Endothelial cell of umbilical vein (primary cell): Measurements from ENCODE around the gene DLG5. TPM values are rescaled to one million over a fixed set of nuclear protein-coding genes. Genes with fewer than 3 reads are reported as not detected.

Experiments
- BruUV-seq: library from RNA; stranded (reverse); fragments of 400-500 nt; replicated peaks from 2 replicates; lab custom pipeline; 2021; lab: Mats Ljungman, UMichigan
- CTCF ChIA-PET: fragments of 300-600, 350-600 bp; sonication (Branson Sonifier 250); formaldehyde crosslinking; loops from one replicate; lab custom pipeline; 2021; ENCODE audit warnings: antibody characterized with exemption, inconsistent platforms; lab: Charles Lee
- POLR2A ChIA-PET: fragments of 300-600, 350-600 bp; sonication (Branson Sonifier 250); formaldehyde crosslinking; loops from one replicate; lab custom pipeline; 2021; ENCODE audit warnings: antibody characterized with exemption, inconsistent platforms; lab: Charles Lee
- DNase-seq: peaks from one replicate; pipeline ENCODE4 v3.0.0-alpha.2; 2011; ENCODE audit warnings: low read depth, low spot score
- FAIRE-seq: peaks from 2 replicates; lab custom pipeline; 2011; peaks lifted over from hg19 to GRCh38; lab: Jason Lieb, UNC
- H2AFZ ChIP-seq: 2 replicates; pipeline ENCODE4 v1.6.0; 2012; ENCODE audit warnings: low read depth, low read length, control low read depth, inconsistent platforms
- H3K27ac ChIP-seq: 2 replicates; pipeline ENCODE4 v1.5.1; 2011; ENCODE audit warnings: low read depth, mild to moderate bottlenecking, control low read depth, low read length, moderate library complexity; ENCODE audit not compliant: insufficient read depth
- H3K27me3 ChIP-seq, 2 experiments: 2 replicates each; pipeline versions ENCODE4 v1.6.0 to v1.6.1; 2011; ENCODE audit warnings: low read length in 2 of 2, mixed read lengths in 1 of 2; ENCODE audit not compliant: control insufficient read depth in 2 of 2, insufficient read depth in 2 of 2
- H3K36me3 ChIP-seq, 2 experiments: 2 replicates in 1 of 2; 3 replicates in 1 of 2; pipeline ENCODE4 v1.5.1; 2011; ENCODE audit warnings: low read length in 2 of 2, mild to moderate bottlenecking in 1 of 2, moderate library complexity in 1 of 2; ENCODE audit not compliant: control insufficient read depth in 2 of 2, insufficient read depth in 2 of 2; ENCODE audit errors: extremely low read depth in 1 of 2
- H3K4me1 ChIP-seq: 3 replicates; pipeline ENCODE4 v1.5.1; 2011; ENCODE audit warnings: mild to moderate bottlenecking, low read length; ENCODE audit not compliant: control insufficient read depth, insufficient read depth; ENCODE audit errors: extremely low read depth
- H3K4me2 ChIP-seq: 2 replicates; pipeline ENCODE4 v1.6.1; 2011; ENCODE audit warnings: low read length, control low read depth, mixed read lengths; ENCODE audit not compliant: insufficient read depth
- H3K4me3 ChIP-seq, 3 experiments: fragments of 200-600 bp in 1 of 3; sonication (generic), shearing (Covaris generic) in 1 of 3; replicated peaks in 1 of 3; 2 replicates each; pipeline ENCODE4 v1.5.1; 2011 to 2016; ENCODE audit warnings: control low read depth in 3 of 3, low read length in 3 of 3, mild to moderate bottlenecking in 2 of 3, inconsistent platforms in 1 of 3, low read depth in 1 of 3, moderate library complexity in 1 of 3; ENCODE audit not compliant: insufficient read depth in 1 of 3
- H3K79me2 ChIP-seq: 2 replicates; pipeline ENCODE4 v1.6.0; 2012; ENCODE audit warnings: low read length, inconsistent platforms; ENCODE audit not compliant: control insufficient read depth, insufficient read depth
- H3K9ac ChIP-seq: replicated peaks from 2 replicates; pipeline ENCODE3; 2011; ENCODE audit warnings: low read length, control low read depth; ENCODE audit not compliant: insufficient read depth; ENCODE audit errors: extremely low read depth
- H3K9me1 ChIP-seq: replicated peaks from 3 replicates; pipeline ENCODE4 v1.6.0; 2011; ENCODE audit warnings: mild to moderate bottlenecking, low read length; ENCODE audit not compliant: control insufficient read depth, insufficient read depth; ENCODE audit errors: extremely low read depth
- H3K9me3 ChIP-seq: replicated peaks from 2 replicates; pipeline ENCODE4 v1.5.1; 2012; ENCODE audit warnings: low read length, inconsistent platforms; ENCODE audit not compliant: control insufficient read depth, insufficient read depth
- H4K20me1 ChIP-seq: replicated peaks from 2 replicates; pipeline ENCODE3; 2011; ENCODE audit warnings: mild to moderate bottlenecking, low read length; ENCODE audit not compliant: control insufficient read depth, insufficient read depth; ENCODE audit errors: extremely low read depth
- EZH2 ChIP-seq: IDR thresholded peaks from 2 replicates; pipeline ENCODE4 v1.6.1; 2012; ENCODE audit warnings: borderline replicate concordance, low read depth, mild to moderate bottlenecking, moderate library complexity, low read length, inconsistent platforms; ENCODE audit not compliant: severe bottlenecking
- FOS ChIP-seq: IDR thresholded peaks from 2 replicates; pipeline ENCODE4 v1.6.1; 2011; ENCODE audit warnings: mild to moderate bottlenecking, low read length, moderate library complexity, borderline replicate concordance; ENCODE audit not compliant: insufficient read depth
- GATA2 ChIP-seq: IDR thresholded peaks from 2 replicates; pipeline ENCODE4 v1.7.0; 2011; ENCODE audit warnings: low read depth, mild to moderate bottlenecking, moderate library complexity, mixed read lengths, low read length; ENCODE audit not compliant: insufficient read length, insufficient read depth
- JUN ChIP-seq: IDR thresholded peaks from 2 replicates; pipeline ENCODE4 v1.6.1; 2011; ENCODE audit warnings: borderline replicate concordance, low read depth; ENCODE audit not compliant: insufficient read length, insufficient read depth
- MYC ChIP-seq: IDR thresholded peaks from one replicate; pipeline ENCODE4 v1.6.1; 2011; ENCODE audit warnings: mild to moderate bottlenecking, low read depth, low read length
- POLR2A ChIP-seq: IDR thresholded peaks from 2 replicates; pipeline ENCODE4 v1.6.1; 2012; ENCODE audit warnings: low read depth, mild to moderate bottlenecking, control low read depth, low read length
- POLR2AphosphoS5 ChIP-seq: IDR thresholded peaks from 2 replicates; pipeline ENCODE4 v1.6.1; 2012; ENCODE audit warnings: low read depth, mild to moderate bottlenecking, control low read depth, low read length, moderate library complexity; ENCODE audit not compliant: insufficient read depth
- dilution Hi-C: fragments of 300-500 bp; cut with MboI; formaldehyde crosslinking; loops from one replicate; pipeline ENCODE4 v1.15.0; 2019; ENCODE audit warnings: low sequenced_read_pairs; ENCODE audit not compliant: extremely low pct_ligation_motif_present
- intact Hi-C: fragments of 100-400 bp; cut with micrococcal nuclease; formaldehyde crosslinking; loops from one replicate; pipeline ENCODE4 v1.10.0; 2022
- polyA plus RNA-seq, 4 experiments: library from polyadenylated mRNA; depleted of rRNA in 3 of 4; stranded (reverse) in 3 of 4; unstranded in 1 of 4; fragments of >200 nt; gene quantifications; 2 replicates each; pipeline versions ENCODE4 v1.2.1 to v1.2.3, GENCODE V29; 2011 to 2012; ENCODE audit warnings: missing spikeins in 1 of 4
- total RNA-seq: library from RNA; stranded (reverse); gene quantifications from 2 replicates; pipeline ENCODE4 v1.2.3, GENCODE V29; 2021
- TF ChIP-seq, protein P1 (sequence below), 2 donors: IDR thresholded peaks; 1 replicate in 1 of 2; 2 replicates in 1 of 2; pipeline ENCODE4 v1.5.1; 2011; ENCODE audit warnings: low read length in 2 of 2, mild to moderate bottlenecking in 2 of 2, moderate library complexity in 2 of 2, control low read depth in 1 of 2, inconsistent platforms in 1 of 2, low read depth in 1 of 2; ENCODE audit not compliant: insufficient read depth in 1 of 2; ENCODE audit errors: extremely low read depth in 1 of 2
- TF ChIP-seq, protein P2 (sequence below): IDR thresholded peaks from 2 replicates; pipeline ENCODE4 v1.6.1; 2011; ENCODE audit not compliant: insufficient read depth, insufficient read length

The DLG5 gene
- total and polyA plus RNA-seq, 2 donors (not counting 3 experiments of a cell fraction or from before 2014, with no cell fraction given) = 12.3 to 24.9 TPM

DNA sequence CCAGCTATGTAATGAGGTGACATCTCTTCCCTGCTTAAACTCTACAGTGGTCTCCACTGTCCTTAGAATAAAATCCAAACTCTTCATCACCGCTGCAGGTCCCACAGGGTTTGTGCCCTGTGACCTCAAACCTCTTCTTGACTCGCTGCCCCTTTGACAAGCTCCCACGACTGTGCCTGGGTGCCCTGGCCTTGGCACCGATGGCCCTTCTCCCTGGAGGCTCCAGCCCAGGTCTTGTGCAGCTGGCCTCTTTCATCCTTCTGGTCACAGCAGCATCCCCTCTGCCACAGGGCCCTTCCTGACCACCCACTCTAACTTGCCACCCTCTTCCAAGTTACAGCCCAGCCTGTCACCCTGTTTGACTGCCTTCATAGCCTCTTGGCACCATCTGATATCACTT lies 108.2 kb downstream of the DLG5 start:
- H3K36me3 ChIP-seq = peaks cover 2 to 33% of the 10 kb centered on the region in 2 experiments
- TF ChIP-seq EZH2 (no peak), FOS (no peak), JUN (no peak), POLR2AphosphoS5 (no peak), GATA2 (no peak), MYC (no peak), POLR2A (no peak)
- TF ChIP-seq, protein P1, sequence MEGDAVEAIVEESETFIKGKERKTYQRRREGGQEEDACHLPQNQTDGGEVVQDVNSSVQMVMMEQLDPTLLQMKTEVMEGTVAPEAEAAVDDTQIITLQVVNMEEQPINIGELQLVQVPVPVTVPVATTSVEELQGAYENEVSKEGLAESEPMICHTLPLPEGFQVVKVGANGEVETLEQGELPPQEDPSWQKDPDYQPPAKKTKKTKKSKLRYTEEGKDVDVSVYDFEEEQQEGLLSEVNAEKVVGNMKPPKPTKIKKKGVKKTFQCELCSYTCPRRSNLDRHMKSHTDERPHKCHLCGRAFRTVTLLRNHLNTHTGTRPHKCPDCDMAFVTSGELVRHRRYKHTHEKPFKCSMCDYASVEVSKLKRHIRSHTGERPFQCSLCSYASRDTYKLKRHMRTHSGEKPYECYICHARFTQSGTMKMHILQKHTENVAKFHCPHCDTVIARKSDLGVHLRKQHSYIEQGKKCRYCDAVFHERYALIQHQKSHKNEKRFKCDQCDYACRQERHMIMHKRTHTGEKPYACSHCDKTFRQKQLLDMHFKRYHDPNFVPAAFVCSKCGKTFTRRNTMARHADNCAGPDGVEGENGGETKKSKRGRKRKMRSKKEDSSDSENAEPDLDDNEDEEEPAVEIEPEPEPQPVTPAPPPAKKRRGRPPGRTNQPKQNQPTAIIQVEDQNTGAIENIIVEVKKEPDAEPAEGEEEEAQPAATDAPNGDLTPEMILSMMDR (IDR thresholded peaks at IDR 0.05; ENCODE audit: extremely low read depth in 1 of 2, insufficient read depth in 1 of 2, low read depth in 1 of 2, low read length in 2 of 2) = no peak
- TF ChIP-seq, protein P2, sequence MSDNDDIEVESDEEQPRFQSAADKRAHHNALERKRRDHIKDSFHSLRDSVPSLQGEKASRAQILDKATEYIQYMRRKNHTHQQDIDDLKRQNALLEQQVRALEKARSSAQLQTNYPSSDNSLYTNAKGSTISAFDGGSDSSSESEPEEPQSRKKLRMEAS = no peak
- H3K27ac ChIP-seq = no peak overlapping the region
- no peaks in the 10 kb centered on the region for H3K9me1 ChIP-seq
- DNase-seq = no peak
- dilution Hi-C loops = no loop called here
- H3K9ac ChIP-seq = no peak overlapping the region
- intact Hi-C loops = no loop called here
- no peaks in the 10 kb centered on the region for H4K20me1 ChIP-seq
- POLR2A ChIA-PET = no interaction called here
- no peak overlapping the region for H3K4me2 ChIP-seq
- no peaks in the 10 kb centered on the region for H3K4me1 ChIP-seq
- no peak for FAIRE-seq
- no TSS peak for BruUV-seq
- H3K79me2 ChIP-seq = no peaks in the 10 kb centered on the region
- no peaks in the 10 kb centered on the region for H3K9me3 ChIP-seq
- H2AFZ ChIP-seq = no peak overlapping the region
- CTCF ChIA-PET = no interaction called here
- no peaks in the 10 kb centered on the region for H3K27me3 ChIP-seq
- no peak overlapping the region for H3K4me3 ChIP-seq
